Mesendoderm (in vitro differentiated cells): Measurements from ENCODE around the gene DNAH17.

ENCODE experiments used
- DNase-seq: peaks from one replicate; pipeline ENCODE4 v3.0.0; 2013
- H2AK5ac ChIP-seq: 2 replicates; pipeline ENCODE4 v1.6.1; 2013; ENCODE audit warnings: low read length, inconsistent platforms
- H2BK120ac ChIP-seq: 2 replicates; pipeline ENCODE4 v1.6.1; 2013; ENCODE audit warnings: low read depth, mild to moderate bottlenecking, low read length, moderate library complexity, mixed read lengths
- H2BK15ac ChIP-seq: replicated peaks from 2 replicates; pipeline ENCODE4 v1.6.1; 2013; ENCODE audit warnings: low read depth, mild to moderate bottlenecking, moderate library complexity
- H2BK5ac ChIP-seq: 2 replicates; pipeline ENCODE4 v1.6.1; 2013; ENCODE audit warnings: low read length, inconsistent platforms
- H3K18ac ChIP-seq: 2 replicates; pipeline ENCODE4 v1.6.1; 2013; ENCODE audit warnings: mild to moderate bottlenecking, low read length, mixed read lengths
- H3K23ac ChIP-seq: one replicate; pipeline ENCODE4 v1.6.1; 2013; ENCODE audit warnings: low read length
- H3K27ac ChIP-seq: 2 replicates; pipeline ENCODE4 v1.5.1; 2013; ENCODE audit warnings: low read depth, mild to moderate bottlenecking, inconsistent platforms, low read length, moderate library complexity
- H3K27me3 ChIP-seq: 2 replicates; pipeline ENCODE4 v1.6.1; 2013; ENCODE audit warnings: low read length, control low read depth, mild to moderate bottlenecking, inconsistent platforms; ENCODE audit not compliant: insufficient read depth, poor library complexity
- H3K36me3 ChIP-seq: 2 replicates; pipeline ENCODE4 v1.6.1; 2013; ENCODE audit warnings: low read length, inconsistent platforms; ENCODE audit not compliant: control insufficient read depth, insufficient read depth
- H3K4ac ChIP-seq: one replicate; pipeline ENCODE4 v1.6.1; 2013; ENCODE audit warnings: low read depth, mild to moderate bottlenecking, low read length, moderate library complexity
- H3K4me1 ChIP-seq: 2 replicates; pipeline ENCODE4 v1.6.1; 2013; ENCODE audit warnings: low read depth, low read length, inconsistent platforms; ENCODE audit not compliant: control insufficient read depth
- H3K4me2 ChIP-seq: 2 replicates; pipeline ENCODE4 v1.6.1; 2013; ENCODE audit warnings: low read length
- H3K4me3 ChIP-seq: 2 replicates; pipeline ENCODE4 v1.5.1; 2013; ENCODE audit warnings: mild to moderate bottlenecking, low read length
- H3K56ac ChIP-seq: one replicate; pipeline ENCODE4 v1.6.1; 2013; ENCODE audit warnings: low read length
- H3K79me1 ChIP-seq: 2 replicates; pipeline ENCODE4 v1.6.1; 2013; ENCODE audit warnings: low read length, inconsistent platforms
- H3K79me2 ChIP-seq: 2 replicates; pipeline ENCODE4 v1.6.1; 2013; ENCODE audit warnings: mild to moderate bottlenecking, low read length; ENCODE audit not compliant: control insufficient read depth, insufficient read depth
- H3K9ac ChIP-seq: 2 replicates; pipeline ENCODE4 v1.6.1; 2013; ENCODE audit warnings: low read length, inconsistent platforms
- H4K5ac ChIP-seq: one replicate; pipeline ENCODE4 v1.6.1; 2013; ENCODE audit warnings: low read length
- H4K8ac ChIP-seq: one replicate; pipeline ENCODE4 v1.6.1; 2013; ENCODE audit warnings: low read depth, mild to moderate bottlenecking, control low read depth, low read length, moderate library complexity
- WGBS: extraction: QIAGEN DNeasy Blood & Tissue Kit; methylation state at CpG from one replicate; pipeline ENCODE4 v1.1.7; 2013; ENCODE audit warnings: low lambda C conversion rate, missing lambda C conversion rate; ENCODE audit not compliant: insufficient coverage; ENCODE audit errors: extremely low coverage; 5-methylcytosine and 5-hydroxymethylcytosine counted together

The DNAH17 gene

DNA sequence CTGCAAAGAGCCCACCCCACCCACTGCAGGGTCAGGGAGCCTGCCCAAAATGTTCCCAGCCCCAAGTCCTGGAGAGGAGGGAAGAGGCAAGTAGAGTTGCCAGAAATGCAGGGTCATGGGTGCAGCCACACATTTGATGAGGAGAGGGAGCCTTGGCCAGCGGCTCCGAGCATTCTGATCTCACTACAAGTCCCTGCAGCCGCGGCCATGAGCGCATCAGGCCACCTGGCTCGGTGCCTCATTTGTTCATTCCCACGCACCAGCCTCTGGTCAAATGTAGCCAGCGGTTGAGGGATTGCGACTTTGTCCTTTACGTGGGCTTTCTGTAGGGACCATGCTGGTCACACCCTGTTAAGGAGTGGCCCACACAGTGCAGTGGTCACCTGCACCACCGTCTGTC is 150.1 kb downstream of the DNAH17 start:
- H4K8ac ChIP-seq, result no peak overlapping the region
- H2AK5ac ChIP-seq, result no peak overlapping the region
- H2BK120ac ChIP-seq, result no peak overlapping the region
- peaks cover 3% of the 10 kb centered on the region for H3K79me1 ChIP-seq
- no peak overlapping the region for H2BK15ac ChIP-seq
- no peaks in the 10 kb centered on the region for H3K79me2 ChIP-seq
- no peak overlapping the region for H3K4me2 ChIP-seq
- H4K5ac ChIP-seq, result no peak overlapping the region
- H3K4me1 ChIP-seq, result no peaks in the 10 kb centered on the region
- no CpG with 5 or more reads among the region's 11 CpGs for WGBS
- H3K56ac ChIP-seq, result no peak overlapping the region
- H3K27ac ChIP-seq, result no peak overlapping the region
- no peak overlapping the region for H3K18ac ChIP-seq
- no peak overlapping the region for H3K4ac ChIP-seq
- H2BK5ac ChIP-seq, result no peak overlapping the region
- H3K23ac ChIP-seq, result no peak overlapping the region
- no peak overlapping the region for H3K9ac ChIP-seq
- H3K4me3 ChIP-seq, result no peak overlapping the region
- H3K27me3 ChIP-seq, result no peaks in the 10 kb centered on the region
- no peak for DNase-seq
- peaks cover 9% of the 10 kb centered on the region for H3K36me3 ChIP-seq

GRCh38 chr17:78426293-78426879 is 150.8 kb downstream of the DNAH17 start:
- Histone ChIP-seq H3K27ac (no peak overlapping the region), H2BK120ac (no peak overlapping the region), H2BK5ac (no peak overlapping the region), H4K5ac (no peak overlapping the region), H2BK15ac (no peak overlapping the region), H4K8ac (no peak overlapping the region), H3K23ac (no peak overlapping the region), H3K4me3 (no peak overlapping the region), H3K79me2 (no peaks in the 10 kb centered on the region), H3K18ac (no peak overlapping the region), H3K9ac (no peak overlapping the region), H3K27me3 (no peaks in the 10 kb centered on the region), H3K4me2 (no peak overlapping the region), H2AK5ac (no peak overlapping the region), H3K79me1 (peaks cover 3% of the 10 kb centered on the region), H3K56ac (no peak overlapping the region), H3K4ac (no peak overlapping the region), H3K4me1 (no peaks in the 10 kb centered on the region), H3K36me3 (peaks cover 9% of the 10 kb centered on the region)
- WGBS, result no CpG with 5 or more reads among the region's 22 CpGs
- DNase-seq, result no peak

- no peaks in the 10 kb centered on the region for H3K27me3 ChIP-seq
- H4K8ac ChIP-seq, result no peak overlapping the region
- H2BK120ac ChIP-seq, result no peak overlapping the region
- peaks cover 9% of the 10 kb centered on the region for H3K36me3 ChIP-seq
- no peak overlapping the region for H3K4ac ChIP-seq
- H3K9ac ChIP-seq, result no peak overlapping the region
- peaks cover 3% of the 10 kb centered on the region for H3K79me1 ChIP-seq
- H3K23ac ChIP-seq, result no peak overlapping the region
- no peak for DNase-seq
- H3K56ac ChIP-seq, result no peak overlapping the region
- no peaks in the 10 kb centered on the region for H3K79me2 ChIP-seq
- no peak overlapping the region for H3K4me3 ChIP-seq
- no peak overlapping the region for H2AK5ac ChIP-seq
- H2BK15ac ChIP-seq, result no peak overlapping the region
- no peak overlapping the region for H4K5ac ChIP-seq
- H3K4me2 ChIP-seq, result no peak overlapping the region
- WGBS, result no CpG with 5 or more reads among the region's 17 CpGs
- no peak overlapping the region for H3K27ac ChIP-seq
- H3K18ac ChIP-seq, result no peak overlapping the region
- no peaks in the 10 kb centered on the region for H3K4me1 ChIP-seq
- H2BK5ac ChIP-seq, result no peak overlapping the region
These were observed 151.8 kb downstream of the DNAH17 start for GRCh38 chr17:78425429-78425828.

DNA sequence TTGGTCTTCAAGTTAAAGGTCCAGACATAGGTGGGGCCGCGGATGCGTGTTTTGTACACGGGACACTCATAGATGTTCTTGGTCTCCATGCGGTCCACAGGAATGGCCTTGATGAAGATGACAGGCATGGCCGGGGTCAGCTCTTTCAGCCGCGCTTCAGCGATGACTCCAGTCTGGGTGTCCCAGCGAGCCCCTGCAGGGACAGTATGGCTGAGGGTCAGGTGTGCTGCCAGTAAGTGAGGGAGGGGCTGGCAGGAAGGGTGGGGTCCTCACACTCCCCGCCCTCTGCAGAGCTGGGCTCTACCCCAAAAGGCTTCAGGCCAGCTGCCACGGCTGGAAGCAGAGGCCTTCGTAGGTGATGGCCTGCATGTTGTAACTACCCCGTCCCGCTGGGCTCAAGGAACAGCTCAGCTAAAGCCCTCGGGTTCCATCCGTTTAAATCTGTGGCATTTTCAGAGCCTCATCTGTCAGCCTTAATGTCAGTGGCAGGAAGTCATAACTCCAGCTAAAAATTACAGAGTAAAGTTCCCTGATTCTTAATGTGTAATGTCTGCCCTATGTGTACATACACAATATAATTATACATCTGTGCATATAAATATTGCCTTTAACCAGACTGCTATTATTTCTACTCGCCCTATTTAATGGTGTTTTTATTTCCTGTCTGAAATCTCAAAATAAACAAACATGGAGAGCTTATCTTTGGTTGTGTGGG is 153.1 kb downstream of the DNAH17 start:
- Histone ChIP-seq H3K4ac (no peak overlapping the region), H2BK5ac (no peak overlapping the region), H3K79me1 (peaks cover 3% of the 10 kb centered on the region), H3K56ac (no peak overlapping the region), H3K9ac (no peak overlapping the region), H2BK15ac (no peak overlapping the region), H3K4me2 (no peak overlapping the region), H3K23ac (no peak overlapping the region), H2BK120ac (no peak overlapping the region), H2AK5ac (no peak overlapping the region), H3K36me3 (peaks cover 9% of the 10 kb centered on the region), H3K27ac (no peak overlapping the region), H3K4me1 (no peaks in the 10 kb centered on the region), H3K18ac (no peak overlapping the region), H3K4me3 (no peak overlapping the region), H4K5ac (no peak overlapping the region), H3K27me3 (no peaks in the 10 kb centered on the region), H3K79me2 (no peaks in the 10 kb centered on the region), H4K8ac (no peak overlapping the region)
- WGBS, result no CpG with 5 or more reads among the region's 18 CpGs
- no peak for DNase-seq

DNA sequence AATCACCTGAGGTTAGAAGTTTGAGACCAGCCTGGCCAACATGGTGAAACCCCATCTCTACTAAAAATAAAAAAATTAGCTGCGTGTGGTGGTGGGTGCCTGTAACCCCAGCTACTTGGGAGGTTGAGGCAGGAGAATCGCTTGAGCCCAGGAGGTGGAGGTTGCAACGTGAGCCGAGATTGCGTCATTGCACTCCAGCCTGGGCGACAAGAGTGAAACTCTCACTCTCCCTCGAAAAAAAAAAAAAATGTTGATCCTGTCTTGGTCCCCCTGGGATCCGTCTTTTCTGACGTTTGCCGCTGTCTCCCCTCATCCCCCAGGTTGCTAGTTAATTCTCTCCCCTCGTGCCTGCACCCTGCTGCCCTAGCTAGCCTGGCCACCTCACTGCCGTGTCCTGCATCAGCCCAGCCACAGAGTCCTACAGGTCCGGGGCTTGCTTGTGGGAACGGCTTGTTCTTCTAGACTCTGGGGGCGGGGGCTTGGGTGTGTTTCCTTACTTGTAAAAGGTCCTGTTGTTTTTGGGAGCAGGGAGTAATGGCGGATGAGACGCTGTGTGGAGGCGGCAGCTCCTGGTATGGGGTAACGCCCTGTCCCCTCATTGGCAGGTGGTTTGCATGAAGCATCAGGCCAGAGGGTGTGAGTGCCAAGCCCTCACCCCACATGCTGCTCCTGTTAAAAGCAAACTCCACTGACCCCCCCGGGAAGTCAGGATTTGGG is 154.2 kb downstream of the DNAH17 start:
- H3K9ac ChIP-seq, result no peak overlapping the region

More for the DNA sequence above, 154.2 kb downstream of the DNAH17 start:
- Histone ChIP-seq H2AK5ac (no peak overlapping the region), H3K56ac (no peak overlapping the region), H3K27ac (no peak overlapping the region), H3K79me1 (peaks cover 5% of the 10 kb centered on the region), H3K36me3 (peaks cover 9% of the 10 kb centered on the region), H3K4ac (no peak overlapping the region), H3K27me3 (no peaks in the 10 kb centered on the region), H4K8ac (no peak overlapping the region), H3K4me3 (no peak overlapping the region), H4K5ac (no peak overlapping the region), H2BK5ac (no peak overlapping the region), H3K4me2 (no peak overlapping the region), H2BK120ac (no peak overlapping the region), H3K23ac (no peak overlapping the region), H3K4me1 (no peaks in the 10 kb centered on the region), H3K18ac (no peak overlapping the region), H2BK15ac (no peak overlapping the region), H3K79me2 (no peaks in the 10 kb centered on the region)
- no peak for DNase-seq
- no CpG with 5 or more reads among the region's 20 CpGs for WGBS
